Natural killer cell (primary cell): Measurements from ENCODE around the gene OSTF1. TPM values are rescaled to one million over a fixed set of nuclear protein-coding genes. Genes with fewer than 3 reads are reported as not detected.

ENCODE experiments used
- ATAC-seq, 3 donors: fragments of 150-1000 bp in 2 of 3; fragments of 200-7000 bp in 1 of 3; cut with Tn5 transposase; 1 replicate in 1 of 3; 2 replicates in 2 of 3; pipeline ENCODE4 v1.10.0; 2021; ENCODE audit warnings: mild to moderate bottlenecking in 2 of 3, moderate library complexity in 2 of 3
- DNase-seq, 2 donors: peaks; one replicate each; pipeline versions ENCODE4 v3.0.0 to v3.0.0-alpha.2; 2013 to 2021; ENCODE audit warnings: mixed read lengths in 1 of 2
- H3K27ac ChIP-seq: one replicate; pipeline ENCODE4 v1.5.1; 2013; ENCODE audit warnings: mild to moderate bottlenecking, low read length
- H3K27me3 ChIP-seq: one replicate; pipeline ENCODE4 v1.6.1; 2013; ENCODE audit warnings: low read length; ENCODE audit not compliant: control insufficient read depth, insufficient read depth
- H3K36me3 ChIP-seq: one replicate; pipeline ENCODE4 v1.6.1; 2013; ENCODE audit warnings: low read length; ENCODE audit not compliant: control insufficient read depth, insufficient read depth
- H3K4me1 ChIP-seq: one replicate; pipeline ENCODE4 v1.6.1; 2013; ENCODE audit warnings: low read length; ENCODE audit not compliant: control insufficient read depth, insufficient read depth
- H3K4me3 ChIP-seq: one replicate; pipeline ENCODE4 v1.5.1; 2013; ENCODE audit warnings: low read length
- H3K9me3 ChIP-seq: one replicate; pipeline ENCODE4 v1.6.1; 2013; ENCODE audit warnings: low read length; ENCODE audit not compliant: control insufficient read depth, insufficient read depth
- H3K27ac Mint-ChIP-seq, 2 donors: one replicate each; pipeline ENCODE4 v1.8.0; 2022; ENCODE audit warnings: mild to moderate bottlenecking in 2 of 2, mixed read lengths in 2 of 2, moderate library complexity in 1 of 2
- H3K27me3 Mint-ChIP-seq, 2 donors: one replicate each; pipeline ENCODE4 v1.8.0; 2022; ENCODE audit warnings: low read depth in 2 of 2, mixed read lengths in 2 of 2
- H3K36me3 Mint-ChIP-seq: one replicate; pipeline ENCODE4 v1.8.0; 2022; ENCODE audit warnings: mixed read lengths
- H3K4me1 Mint-ChIP-seq, 2 donors: one replicate each; pipeline ENCODE4 v1.8.0; 2022; ENCODE audit warnings: mixed read lengths in 2 of 2
- H3K4me3 Mint-ChIP-seq: one replicate; pipeline ENCODE4 v1.8.0; 2022; ENCODE audit warnings: mild to moderate bottlenecking, moderate library complexity, mixed read lengths
- H3K9me3 Mint-ChIP-seq, 2 donors: one replicate each; pipeline ENCODE4 v1.8.0; 2022; ENCODE audit warnings: mixed read lengths in 2 of 2
- WGBS: methylation state at CpG from one replicate; pipeline ENCODE4 v1.1.7; 2013; ENCODE audit warnings: missing lambda C conversion rate; ENCODE audit not compliant: insufficient coverage; 5-methylcytosine and 5-hydroxymethylcytosine counted together
- intact Hi-C: fragments of 100-400 bp; cut with micrococcal nuclease; formaldehyde crosslinking; loops from one replicate; pipeline ENCODE4 v1.14.2; 2022
- total RNA-seq, 4 donors: library from RNA; stranded (reverse); fragments of 120-200 nt in 1 of 4; gene quantifications; one replicate each; pipeline versions ENCODE4 v1.2.3 to v1.2.4, GENCODE V29; 2013 to 2022
- TF ChIP-seq, protein P1 (sequence below): fragments of 200-600 bp; IDR thresholded peaks from one replicate; pipeline ENCODE4 v1.8.0; 2022; ENCODE audit warnings: antibody characterized with exemption

OSTF1 gene
- total RNA-seq, 3 donors from 2014 or later (not counting 1 experiment from before 2014, with no cell fraction given): 140 to 187 (median 177) TPM

DNA sequence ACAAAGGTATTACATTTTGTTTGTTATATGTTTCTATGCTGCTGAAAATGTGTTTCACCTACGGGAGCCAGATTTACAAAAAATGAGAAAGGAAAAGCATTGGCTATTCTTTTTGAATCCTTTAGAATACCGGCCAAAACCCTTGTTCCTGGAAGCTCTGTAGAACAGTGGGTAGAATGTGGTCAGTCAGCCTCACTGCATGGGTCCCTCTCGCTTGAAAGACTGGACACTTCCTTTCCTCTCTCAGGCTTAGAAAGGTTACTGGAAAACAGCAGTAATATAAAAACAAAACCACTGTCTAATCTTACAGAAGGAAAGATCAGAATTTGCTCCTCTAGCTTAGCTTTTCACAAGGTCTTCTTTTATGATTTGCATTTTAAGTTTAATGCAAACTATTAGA is 45.1 kb downstream of the OSTF1 start:
- Histone ChIP-seq H3K27me3 (no peaks in the 10 kb centered on the region), H3K9me3 (no peaks in the 10 kb centered on the region), H3K36me3 (peaks cover 84% of the 10 kb centered on the region), H3K4me1 (no peaks in the 10 kb centered on the region), H3K4me3 (no peak overlapping the region), H3K27ac (no peak overlapping the region)
- no peak for DNase-seq
- peaks cover 61 to 84% of the 10 kb centered on the region in 2 donors for H3K4me1 Mint-ChIP-seq
- intact Hi-C loops: no loop called here
- H3K9me3 Mint-ChIP-seq: no peaks in the 10 kb centered on the region
- ATAC-seq: no peak
- H3K4me3 Mint-ChIP-seq: no peak overlapping the region
- H3K27me3 Mint-ChIP-seq: no peaks in the 10 kb centered on the region
- peaks cover 61% of the 10 kb centered on the region for H3K36me3 Mint-ChIP-seq
- WGBS: 96% methylated on average over 2 of the region's 3 CpGs
- TF ChIP-seq, protein P1, sequence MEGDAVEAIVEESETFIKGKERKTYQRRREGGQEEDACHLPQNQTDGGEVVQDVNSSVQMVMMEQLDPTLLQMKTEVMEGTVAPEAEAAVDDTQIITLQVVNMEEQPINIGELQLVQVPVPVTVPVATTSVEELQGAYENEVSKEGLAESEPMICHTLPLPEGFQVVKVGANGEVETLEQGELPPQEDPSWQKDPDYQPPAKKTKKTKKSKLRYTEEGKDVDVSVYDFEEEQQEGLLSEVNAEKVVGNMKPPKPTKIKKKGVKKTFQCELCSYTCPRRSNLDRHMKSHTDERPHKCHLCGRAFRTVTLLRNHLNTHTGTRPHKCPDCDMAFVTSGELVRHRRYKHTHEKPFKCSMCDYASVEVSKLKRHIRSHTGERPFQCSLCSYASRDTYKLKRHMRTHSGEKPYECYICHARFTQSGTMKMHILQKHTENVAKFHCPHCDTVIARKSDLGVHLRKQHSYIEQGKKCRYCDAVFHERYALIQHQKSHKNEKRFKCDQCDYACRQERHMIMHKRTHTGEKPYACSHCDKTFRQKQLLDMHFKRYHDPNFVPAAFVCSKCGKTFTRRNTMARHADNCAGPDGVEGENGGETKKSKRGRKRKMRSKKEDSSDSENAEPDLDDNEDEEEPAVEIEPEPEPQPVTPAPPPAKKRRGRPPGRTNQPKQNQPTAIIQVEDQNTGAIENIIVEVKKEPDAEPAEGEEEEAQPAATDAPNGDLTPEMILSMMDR: no peak
- H3K27ac Mint-ChIP-seq: peak overlapping the region; percentile 55 to 82

GRCh38 chr9:75134495-75134894 is 46.2 kb downstream of the OSTF1 start:
- H3K4me1 Mint-ChIP-seq: peaks cover 59 to 85% of the 10 kb centered on the region in 2 donors
- no peak for ATAC-seq
- no peak overlapping the region for H3K4me3 ChIP-seq
- H3K4me1 ChIP-seq: peaks cover 8% of the 10 kb centered on the region
- TF ChIP-seq, protein P1: no peak
- peaks cover 77% of the 10 kb centered on the region for H3K36me3 ChIP-seq
- H3K4me3 Mint-ChIP-seq: no peak overlapping the region
- DNase-seq: no peak
- peaks cover 53% of the 10 kb centered on the region for H3K36me3 Mint-ChIP-seq
- no peaks in the 10 kb centered on the region for H3K27me3 ChIP-seq
- 100% methylated on average over 1 of the region's 2 CpGs for WGBS
- no peaks in the 10 kb centered on the region for H3K27me3 Mint-ChIP-seq
- intact Hi-C loops: no loop called here
- H3K27ac ChIP-seq: no peak overlapping the region
- H3K27ac Mint-ChIP-seq: peak overlapping the region; percentile 55 to 87
- no peaks in the 10 kb centered on the region for H3K9me3 Mint-ChIP-seq
- no peaks in the 10 kb centered on the region for H3K9me3 ChIP-seq

- H3K36me3 Mint-ChIP-seq: peaks cover 37% of the 10 kb centered on the region
- intact Hi-C loops: loop anchor here (1.0 to 2.0 kb wide), 4 partner anchors 9 to 44 kb away; no protein-coding TSS in a partner anchor
- no peak overlapping the region for H3K4me3 ChIP-seq
These were observed 50.1 kb downstream of the OSTF1 start for GRCh38 chr9:75138260-75139040.

More at GRCh38 chr9:75138260-75139040, 50.1 kb downstream of the OSTF1 start:
- TF ChIP-seq, protein P1: no peak
- DNase-seq (peak in 1 of 2 donors; percentile 21), ATAC-seq (peak; percentile 79 to 86 (median 83))
- WGBS: 25% methylated on average over 1 of the region's 1 CpG
- H3K4me3 Mint-ChIP-seq: peak overlapping the region; percentile 70
- Histone ChIP-seq H3K27ac (peak overlapping the region; percentile 45), H3K4me1 (peaks cover 29% of the 10 kb centered on the region), H3K36me3 (peaks cover 68% of the 10 kb centered on the region), H3K9me3 (no peaks in the 10 kb centered on the region), H3K27me3 (no peaks in the 10 kb centered on the region)
- no peaks in the 10 kb centered on the region for H3K27me3 Mint-ChIP-seq
- H3K27ac Mint-ChIP-seq: peak overlapping the region; percentile 77 to 87
- H3K9me3 Mint-ChIP-seq: no peaks in the 10 kb centered on the region
- peaks cover 60 to 91% of the 10 kb centered on the region in 2 donors for H3K4me1 Mint-ChIP-seq
